HG02981 (cell line): ENCODE results near the gene N4BP2L2.

ENCODE experiments used
- ATAC-seq: cut with Tn5 transposase; IDR thresholded peaks from one replicate; pipeline ENCODE4 v1.9.1; 2021; ENCODE audit warnings: mild to moderate bottlenecking, moderate library complexity; ENCODE audit not compliant: unreplicated experiment

Gene N4BP2L2

GRCh38 chr13:32535115-32535514 is 3.5 kb downstream of the N4BP2L2 start:
- ATAC-seq, result no peak

- peak; percentile 78 for ATAC-seq
Measured at GRCh38 chr13:32530841-32531253, 7.7 kb downstream of the N4BP2L2 start.

- ATAC-seq, result no peak
Measured at GRCh38 chr13:32528358-32528757, 10.2 kb downstream of the N4BP2L2 start.

- ATAC-seq, result no peak
Measured at GRCh38 chr13:32527151-32527550, 11.4 kb downstream of the N4BP2L2 start.

GRCh38 chr13:32525766-32526165 is 12.8 kb downstream of the N4BP2L2 start:
- ATAC-seq, result no peak

GRCh38 chr13:32515246-32515645 is 23.3 kb downstream of the N4BP2L2 start:
- ATAC-seq, result no peak

GRCh38 chr13:32511482-32511881 is 27.1 kb downstream of the N4BP2L2 start:
- ATAC-seq, result no peak

- ATAC-seq, result no peak
Measured at GRCh38 chr13:32504876-32505275, 33.7 kb downstream of the N4BP2L2 start.

- ATAC-seq, result no peak
Measured at GRCh38 chr13:32504263-32504662, 34.3 kb downstream of the N4BP2L2 start.

GRCh38 chr13:32503727-32504126 is 34.9 kb downstream of the N4BP2L2 start:
- no peak for ATAC-seq

GRCh38 chr13:32501064-32501463 is 37.5 kb downstream of the N4BP2L2 start:
- no peak for ATAC-seq

GRCh38 chr13:32499538-32500210 is 38.9 kb downstream of the N4BP2L2 start:
- no peak for ATAC-seq

GRCh38 chr13:32497589-32497988 is 41.0 kb downstream of the N4BP2L2 start:
- no peak for ATAC-seq

- no peak for ATAC-seq
Measured at GRCh38 chr13:32496599-32497160, 41.9 kb downstream of the N4BP2L2 start.

GRCh38 chr13:32495841-32496240 is 42.8 kb downstream of the N4BP2L2 start:
- ATAC-seq, result no peak

GRCh38 chr13:32495429-32495828 is 43.2 kb downstream of the N4BP2L2 start:
- no peak for ATAC-seq

- ATAC-seq, result no peak
Measured at GRCh38 chr13:32491028-32491427, 47.6 kb downstream of the N4BP2L2 start.

GRCh38 chr13:32476892-32477291 is 61.7 kb downstream of the N4BP2L2 start:
- no peak for ATAC-seq

- ATAC-seq, result no peak
Measured at GRCh38 chr13:32476021-32476731, 62.4 kb downstream of the N4BP2L2 start.

- no peak for ATAC-seq
Measured at GRCh38 chr13:32474999-32475792, 63.4 kb downstream of the N4BP2L2 start.

GRCh38 chr13:32473650-32474049 is 64.9 kb downstream of the N4BP2L2 start:
- ATAC-seq, result no peak
